Calu3 (cell line): Measurements from ENCODE around the gene METTL24. TPM values are rescaled to one million over a fixed set of nuclear protein-coding genes. Genes with fewer than 3 reads are reported as not detected.

Experiments
- BruUV-seq: library from RNA; stranded (reverse); fragments of 400-500 nt; replicated peaks from 2 replicates; lab custom pipeline; 2021; lab: Mats Ljungman, UMichigan
- CTCF ChIA-PET: fragments of 300-600 bp; sonication (Branson Sonifier 250); formaldehyde crosslinking; loops from one replicate; lab custom pipeline; 2022; ENCODE audit warnings: antibody characterized with exemption; lab: Charles Lee
- DNase-seq: peaks from one replicate; pipeline ENCODE4 v3.0.0; 2022
- H3K27ac Mint-ChIP-seq: one replicate; pipeline ENCODE4 v1.8.0; 2022; ENCODE audit warnings: mixed read lengths; ENCODE audit not compliant: unreplicated experiment
- H3K27me3 Mint-ChIP-seq: one replicate; pipeline ENCODE4 v1.8.0; 2022; ENCODE audit warnings: mixed read lengths; ENCODE audit not compliant: unreplicated experiment
- H3K36me3 Mint-ChIP-seq: one replicate; pipeline ENCODE4 v1.8.0; 2022; ENCODE audit warnings: mild to moderate bottlenecking, moderate library complexity, mixed read lengths; ENCODE audit not compliant: insufficient read depth, unreplicated experiment
- H3K4me1 Mint-ChIP-seq: one replicate; pipeline ENCODE4 v1.8.0; 2022; ENCODE audit warnings: mild to moderate bottlenecking, low read depth, mixed read lengths; ENCODE audit not compliant: unreplicated experiment
- H3K4me3 Mint-ChIP-seq: one replicate; pipeline ENCODE4 v1.8.0; 2022; ENCODE audit warnings: mild to moderate bottlenecking, low read depth, moderate library complexity, mixed read lengths; ENCODE audit not compliant: unreplicated experiment
- H3K9me3 Mint-ChIP-seq: one replicate; pipeline ENCODE4 v1.8.0; 2022; ENCODE audit warnings: low read depth, mixed read lengths; ENCODE audit not compliant: unreplicated experiment
- CTCF ChIP-seq: fragments of 200-600 bp; IDR thresholded peaks from one replicate; pipeline ENCODE4 v1.8.0; 2022; ENCODE audit warnings: antibody characterized with exemption; ENCODE audit not compliant: unreplicated experiment
- intact Hi-C: fragments of 100-400 bp; cut with micrococcal nuclease; formaldehyde crosslinking; loops from one replicate; pipeline ENCODE4 v1.10.0; 2022; ENCODE audit not compliant: unreplicated experiment
- total RNA-seq: library from RNA; stranded (reverse); gene quantifications from 2 replicates; pipeline ENCODE4 v1.2.3, GENCODE V29; 2022

The METTL24 gene
- total RNA-seq, 1 experiment from 2014 or later, result not detected

- DNase-seq, result no peak
- H3K4me3 Mint-ChIP-seq, result no peak overlapping the region
- no peak for TF ChIP-seq CTCF
- no peaks in the 10 kb centered on the region for H3K4me1 Mint-ChIP-seq
- intact Hi-C loops, result no loop called here
- H3K36me3 Mint-ChIP-seq, result peaks cover 4% of the 10 kb centered on the region
- no TSS peak for BruUV-seq
- peaks cover 29% of the 10 kb centered on the region for H3K27me3 Mint-ChIP-seq
- no peaks in the 10 kb centered on the region for H3K9me3 Mint-ChIP-seq
- no peak overlapping the region for H3K27ac Mint-ChIP-seq
- CTCF ChIA-PET, result no interaction called here
Observed at GRCh38 chr6:110320307-110320706, 37.8 kb downstream of the METTL24 start.

DNA sequence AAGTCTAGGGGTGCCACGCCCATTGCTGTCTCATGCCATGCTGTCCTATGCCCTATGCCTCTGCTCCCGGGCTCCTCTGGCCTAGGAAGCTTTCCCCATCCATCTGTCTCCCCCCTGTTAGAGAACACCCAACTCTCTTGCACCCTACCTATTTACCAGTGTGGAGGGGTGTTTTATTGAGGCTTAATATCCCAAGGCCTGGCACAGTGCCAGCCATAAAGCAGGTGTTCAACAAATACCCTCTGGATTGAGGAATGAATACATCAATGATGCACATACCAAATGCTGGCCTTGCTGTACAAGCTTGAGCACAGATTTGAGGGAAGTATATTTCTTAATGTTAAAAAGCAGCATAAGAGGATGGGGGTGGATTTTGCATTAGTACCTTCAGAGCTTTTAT is 38.3 kb downstream of the METTL24 start:
- intact Hi-C loops, result no loop called here
- CTCF ChIA-PET, result no interaction called here
- H3K9me3 Mint-ChIP-seq, result no peaks in the 10 kb centered on the region
- no peak overlapping the region for H3K4me3 Mint-ChIP-seq
- H3K27me3 Mint-ChIP-seq, result peaks cover 33% of the 10 kb centered on the region
- H3K36me3 Mint-ChIP-seq, result peaks cover 4% of the 10 kb centered on the region
- no peaks in the 10 kb centered on the region for H3K4me1 Mint-ChIP-seq
- no peak for DNase-seq
- H3K27ac Mint-ChIP-seq, result no peak overlapping the region
- BruUV-seq, result no TSS peak
- no peak for TF ChIP-seq CTCF

GRCh38 chr6:110319381-110319780 is 38.8 kb downstream of the METTL24 start:
- H3K9me3 Mint-ChIP-seq, result no peaks in the 10 kb centered on the region
- intact Hi-C loops, result no loop called here
- BruUV-seq, result no TSS peak

DNA sequence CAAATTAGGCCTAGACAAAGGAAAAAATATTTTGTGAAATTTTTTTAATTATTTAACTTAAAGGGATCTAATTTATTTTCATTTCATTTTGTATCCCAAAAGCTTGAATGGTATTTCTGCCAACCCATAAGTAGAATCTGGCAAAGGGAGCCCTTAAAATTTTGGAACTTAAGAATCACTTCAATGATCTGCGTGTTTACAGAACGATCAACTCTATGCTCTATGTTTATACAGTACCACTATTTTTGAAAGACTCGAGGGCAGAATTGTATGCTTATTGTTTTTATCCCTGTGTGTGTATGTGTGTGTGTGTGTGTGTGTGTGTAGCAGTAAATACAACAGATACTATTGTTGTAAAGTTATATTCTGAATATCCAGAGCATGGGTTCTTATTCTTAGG is 39.2 kb downstream of the METTL24 start:
- BruUV-seq, result no TSS peak
- DNase-seq, result no peak
- no peak overlapping the region for H3K27ac Mint-ChIP-seq
- peaks cover 38% of the 10 kb centered on the region for H3K27me3 Mint-ChIP-seq
- H3K4me3 Mint-ChIP-seq, result no peak overlapping the region
- H3K9me3 Mint-ChIP-seq, result no peaks in the 10 kb centered on the region
- intact Hi-C loops, result no loop called here
- no peaks in the 10 kb centered on the region for H3K4me1 Mint-ChIP-seq
- CTCF ChIA-PET, result no interaction called here
- H3K36me3 Mint-ChIP-seq, result peaks cover 4% of the 10 kb centered on the region
- TF ChIP-seq CTCF, result no peak

More at GRCh38 chr6:110319381-110319780, 38.8 kb downstream of the METTL24 start:
- Mint-ChIP-seq H3K4me3 (no peak overlapping the region), H3K36me3 (peaks cover 4% of the 10 kb centered on the region), H3K4me1 (no peaks in the 10 kb centered on the region), H3K27ac (no peak overlapping the region), H3K27me3 (peaks cover 34% of the 10 kb centered on the region)
- no peak for TF ChIP-seq CTCF
- CTCF ChIA-PET, result no interaction called here
- DNase-seq, result no peak
